ENCODE data around the gene CSF1R. TPM values are rescaled to one million over a fixed set of nuclear protein-coding genes. Genes with fewer than 3 reads are reported as not detected.
A peak's percentile ranks its signal among the peaks of the same experiment; 100 is the strongest.

Gene CSF1R
- total and polyA plus RNA-seq, 2 of the 4 experiments (the other 2 are of a cell fraction), result 0.14 to 0.36 TPM

- no peak overlapping the region for H3K23ac ChIP-seq (ENCODE audit: low read depth, low read length)
- no peak overlapping the region for H3K18ac ChIP-seq (ENCODE audit: low read depth, low read length)
- CTCF ChIA-PET, result no interaction called here
- no peak overlapping the region for H2BK120ac ChIP-seq (ENCODE audit: low read depth, low read length)
- H4K20me1 ChIP-seq (ENCODE audit: insufficient read depth, low read length), result no peaks in the 10 kb centered on the region
- H3K14ac ChIP-seq (replicated peaks; ENCODE audit: low read depth, low read length), result no peak overlapping the region
- no peak overlapping the region for H2BK15ac ChIP-seq (ENCODE audit: low read depth, low read length)
- dilution Hi-C loops (cut with HindIII; ENCODE audit: low sequenced_read_pairs, unreplicated experiment), result no loop called here
- 72% methylated on average over 5 of the region's 7 CpGs; no CpG with 5 or more reads in 1 of the 2 experiments for WGBS, 2 experiments (ENCODE audit: extremely low coverage in 2 of 2, insufficient read length in 1 of 2)
- H3K4me2 ChIP-seq (ENCODE audit: low read depth, low read length), result no peak overlapping the region
- DNase-seq (no peak), ATAC-seq (ENCODE audit: low read depth) (no peak)
- no peak overlapping the region for H3K56ac ChIP-seq (ENCODE audit: extremely low read depth, insufficient read depth, low read length)
- no peak overlapping the region for H3K9ac ChIP-seq (ENCODE audit: low read depth, low read length)
- TF ChIP-seq MAFK (IDR thresholded peaks at IDR 0.05; ENCODE audit: low read depth, low read length) (no peak), ELK1 (IDR thresholded peaks at IDR 0.05; ENCODE audit: borderline replicate concordance, low read depth, low read length) (no peak), RFX5 (IDR thresholded peaks at IDR 0.05; ENCODE audit: low read depth, low read length) (no peak), FOS (IDR thresholded peaks at IDR 0.05; ENCODE audit: low read depth, low read length) (no peak), MAZ (IDR thresholded peaks at IDR 0.05; ENCODE audit: borderline replicate concordance, low read depth, low read length) (no peak), CTCF (conservative IDR thresholded peaks at IDR 0.05; ENCODE audit: low read depth, low read length) (no peak), MXI1 (IDR thresholded peaks at IDR 0.05; ENCODE audit: borderline replicate concordance, low read depth, low read length) (no peak), CEBPB (IDR thresholded peaks at IDR 0.05; ENCODE audit: low read depth, low read length) (no peak), USF2 (IDR thresholded peaks at IDR 0.05; ENCODE audit: low read depth, low read length) (no peak), RCOR1 (IDR thresholded peaks at IDR 0.05; ENCODE audit: insufficient replicate concordance, low read length) (no peak), POLR2A (IDR thresholded peaks at IDR 0.05; ENCODE audit: low read depth, low read length) (no peak), NFE2L2 (IDR thresholded peaks at IDR 0.05; ENCODE audit: low read depth, low read length) (no peak), CHD1 (IDR thresholded peaks at IDR 0.05; ENCODE audit: low read depth, low read length) (no peak), SMC3 (IDR thresholded peaks at IDR 0.05; ENCODE audit: low read depth, low read length) (no peak)
- intact Hi-C loops (cut with micrococcal nuclease), result no loop called here
- H4K91ac ChIP-seq (ENCODE audit: insufficient read depth, low read depth, low read length), result no peak overlapping the region
- H4K8ac ChIP-seq (ENCODE audit: low read depth in 2 of 2, low read length in 2 of 2), result no peak overlapping the region
- H2AFZ ChIP-seq (replicated peaks; ENCODE audit: low read length, poor library complexity), result peak overlapping the region; percentile 27
- no peak overlapping the region for H2BK5ac ChIP-seq (ENCODE audit: low read depth, low read length, poor library complexity, severe bottlenecking)
- no peak overlapping the region for H3K27ac ChIP-seq (ENCODE audit: insufficient read depth, low read length)
- peaks cover 29% of the 10 kb centered on the region; the same call in 1 of the 2 replicates for H3K27me3 ChIP-seq (ENCODE audit: control insufficient read depth, insufficient read depth, low read length)
- H3K9me3 ChIP-seq (ENCODE audit: control insufficient read depth, insufficient read depth, low read length), result no peaks in the 10 kb centered on the region
- H3K9me1 ChIP-seq (ENCODE audit: insufficient read depth, low read length), result peaks cover 3% of the 10 kb centered on the region; the same call in 1 of the 2 replicates
- POLR2A ChIA-PET (ENCODE audit: unreplicated experiment), result no interaction called here
- in situ Hi-C loops (cut with MboI; ENCODE audit: low sequenced_read_pairs), result no loop called here
- H3K4me3 ChIP-seq (ENCODE audit: insufficient read depth, low read depth, low read length), result no peak overlapping the region
- H3K4me1 ChIP-seq (ENCODE audit: control insufficient read depth, insufficient read depth, low read length), result peaks cover 4% of the 10 kb centered on the region; the same call in 1 of the 2 replicates
- H2BK20ac ChIP-seq (ENCODE audit: low read depth, low read length), result no peak overlapping the region
- no peaks in the 10 kb centered on the region for H3K36me3 ChIP-seq (ENCODE audit: control insufficient read depth, insufficient read depth, low read length)
- no peak overlapping the region for H4K5ac ChIP-seq (ENCODE audit: low read depth, low read length)
- BruUV-seq (replicated peaks), result no TSS peak
- no peaks in the 10 kb centered on the region for H3K79me1 ChIP-seq (ENCODE audit: low read depth in 1 of 2, low read length in 2 of 2)
- H2AK9ac ChIP-seq (replicated peaks; ENCODE audit: low read depth, low read length, poor library complexity), result no peak overlapping the region
- no peak overlapping the region for H2AK5ac ChIP-seq (ENCODE audit: low read depth, low read length)
- H3K4ac ChIP-seq (ENCODE audit: low read depth, low read length), result no peak overlapping the region
These were observed 7.3 kb downstream of the CSF1R start for GRCh38 chr5:150078802-150079689.
